Activated naive CD8-positive, alpha-beta T cell treated with anti-CD3 and anti-CD28 coated beads, Interleukin-2, amount 50 U/mL, for 24 hours (primary cell): ENCODE results near the gene PRM2.

Experiments used
- ATAC-seq: fragments of 150-1000 bp; cut with Tn5 transposase; one replicate; pipeline ENCODE4 v1.10.0; 2021
- DNase-seq: peaks from one replicate; pipeline ENCODE4 v3.0.0; 2021
- H3K27ac Mint-ChIP-seq: one replicate; pipeline ENCODE4 v1.8.0; 2021; ENCODE audit warnings: mild to moderate bottlenecking, mixed read lengths
- H3K27me3 Mint-ChIP-seq: one replicate; pipeline ENCODE4 v1.8.0; 2021; ENCODE audit warnings: mixed read lengths
- H3K36me3 Mint-ChIP-seq: one replicate; pipeline ENCODE4 v1.8.0; 2021; ENCODE audit warnings: low read depth, mixed read lengths
- H3K4me1 Mint-ChIP-seq: one replicate; pipeline ENCODE4 v1.8.0; 2021; ENCODE audit warnings: mixed read lengths
- H3K4me3 Mint-ChIP-seq: one replicate; pipeline ENCODE4 v1.8.0; 2021; ENCODE audit warnings: mild to moderate bottlenecking, moderate library complexity, mixed read lengths
- H3K9me3 Mint-ChIP-seq: one replicate; pipeline ENCODE4 v1.8.0; 2021; ENCODE audit warnings: mixed read lengths

PRM2 gene, protein sequence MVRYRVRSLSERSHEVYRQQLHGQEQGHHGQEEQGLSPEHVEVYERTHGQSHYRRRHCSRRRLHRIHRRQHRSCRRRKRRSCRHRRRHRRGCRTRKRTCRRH

DNA sequence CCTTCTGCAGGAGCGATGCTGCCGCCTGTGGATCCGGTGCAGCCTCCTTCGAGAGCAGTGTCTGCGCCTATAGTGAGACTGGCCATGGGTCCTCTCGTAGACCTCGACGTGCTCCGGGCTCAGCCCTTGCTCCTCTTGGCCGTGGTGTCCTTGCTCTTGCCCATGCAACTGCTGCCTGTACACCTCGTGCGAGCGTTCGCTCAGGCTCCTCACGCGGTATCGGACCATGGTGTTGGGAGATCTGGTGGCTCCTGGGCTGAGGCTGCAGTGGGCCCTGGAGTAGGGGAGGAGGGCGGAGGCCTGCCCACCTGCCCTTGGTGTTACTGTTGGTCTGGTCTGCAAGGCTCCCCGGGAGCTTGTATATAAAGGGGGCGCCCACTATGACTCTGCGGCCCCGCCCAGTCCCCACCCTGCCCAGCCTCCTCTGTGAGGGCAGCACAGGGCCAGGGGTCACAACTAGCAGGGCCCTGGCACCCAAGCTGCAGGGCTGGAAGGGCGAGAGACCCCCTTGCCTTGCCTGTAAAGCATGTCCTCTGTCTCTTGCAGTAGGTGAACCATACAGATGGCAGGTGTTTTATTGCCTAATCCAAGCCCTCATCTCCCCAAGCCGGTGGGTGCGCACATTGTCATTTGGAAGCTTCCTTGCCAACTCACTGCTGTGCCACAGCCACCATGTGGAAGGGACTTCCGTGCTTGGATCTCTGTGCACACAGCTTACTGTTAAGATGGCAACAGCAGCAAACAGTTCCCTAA, at the start of gene PRM2:
PRM2 (minus strand) TSS at position 338 of the 753 bp plus-strand sequence; CDS start at position 228, 110 bp downstream.
- Mint-ChIP-seq H3K27ac (no peak within 1 kb of the TSS), H3K4me1 (no peaks in the 10 kb centered on the region), H3K4me3 (no peak within 1 kb of the TSS), H3K27me3 (no peaks in the 10 kb centered on the region), H3K9me3 (no peaks in the 10 kb centered on the region), H3K36me3 (no peaks in the 10 kb centered on the region)
- DNase-seq (no peak), ATAC-seq (no peak)

DNA sequence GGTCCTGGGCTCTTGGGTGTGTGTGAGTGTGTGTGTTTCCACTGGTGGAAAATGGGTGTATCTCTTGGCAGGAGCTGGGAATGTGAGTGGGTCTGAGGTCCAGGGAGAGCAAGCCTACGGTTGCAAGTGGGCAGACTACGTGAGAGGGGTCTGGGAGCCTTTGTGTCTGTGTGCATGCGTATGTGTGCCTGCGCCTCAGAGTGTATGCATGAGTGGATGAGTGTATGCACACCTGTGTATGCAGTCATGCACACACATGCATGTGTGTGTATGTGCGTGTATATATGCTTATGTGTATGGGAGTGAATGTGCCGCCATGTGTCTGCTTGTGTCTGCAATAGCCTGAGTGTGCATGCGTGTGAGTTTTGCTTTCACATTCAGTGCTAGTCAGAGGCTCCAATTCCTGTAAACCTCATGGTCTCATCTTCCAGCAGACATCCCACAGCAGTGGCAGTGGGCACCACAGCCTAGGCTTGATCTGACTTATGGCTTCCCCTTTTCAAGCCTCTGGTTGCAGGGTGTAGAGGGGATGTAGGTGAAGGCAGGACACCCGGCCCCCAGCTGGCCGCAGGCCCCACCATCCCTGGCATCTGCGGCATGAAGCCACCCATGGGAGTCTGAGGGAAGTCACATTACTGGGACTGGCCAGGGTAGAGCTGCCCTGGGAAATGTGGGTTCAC, 49.3 kb upstream of the PRM2 start:
- Mint-ChIP-seq H3K27me3 (no peaks in the 10 kb centered on the region), H3K9me3 (no peaks in the 10 kb centered on the region), H3K4me1 (peaks cover 56% of the 10 kb centered on the region), H3K36me3 (no peaks in the 10 kb centered on the region), H3K4me3 (no peak overlapping the region), H3K27ac (peak overlapping the region; percentile 73)
- peak; percentile 35 for ATAC-seq
- DNase-seq = no peak

DNA sequence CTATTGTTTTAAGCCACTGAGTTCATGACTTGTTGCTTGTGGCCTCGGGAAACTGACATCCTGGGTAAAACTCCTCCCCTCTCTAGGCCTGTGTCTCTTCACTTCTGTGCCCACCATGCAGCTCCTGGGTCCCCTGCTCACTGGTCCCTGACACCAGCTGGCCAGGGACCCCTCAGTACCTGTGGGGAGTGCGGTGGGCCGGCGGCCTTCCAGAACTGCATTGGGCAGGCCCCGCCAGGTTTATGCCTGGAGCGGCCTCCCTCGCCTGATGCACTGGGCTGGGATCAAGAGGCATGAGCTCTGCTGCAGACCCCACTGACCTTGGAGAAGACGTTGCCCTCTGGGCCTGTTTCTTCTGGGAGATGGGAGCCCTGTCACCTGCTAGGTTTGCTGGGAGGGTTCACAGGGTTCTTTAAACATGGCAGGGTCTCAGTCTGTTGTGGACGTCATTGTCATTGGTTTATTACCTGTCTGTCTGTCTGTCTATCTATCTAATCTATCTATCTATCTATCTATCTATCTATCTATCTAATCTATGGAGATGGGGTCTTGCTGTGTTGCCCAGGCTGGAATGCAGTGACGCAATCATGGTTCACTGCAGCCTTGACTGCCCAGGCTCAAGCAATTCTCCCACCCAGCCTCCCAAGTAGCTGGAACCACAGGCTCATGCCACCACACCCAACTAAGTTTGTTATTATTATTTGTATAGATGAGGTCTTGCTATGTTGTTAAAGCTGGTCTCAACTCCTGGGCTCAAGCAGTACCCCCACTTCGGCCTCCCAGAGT, 47.5 kb upstream of the PRM2 start:
- Mint-ChIP-seq H3K4me1 (peaks cover 40% of the 10 kb centered on the region), H3K27me3 (no peaks in the 10 kb centered on the region), H3K27ac (no peak overlapping the region), H3K9me3 (no peaks in the 10 kb centered on the region), H3K4me3 (no peak overlapping the region), H3K36me3 (no peaks in the 10 kb centered on the region)
- DNase-seq (no peak), ATAC-seq (no peak)

DNA sequence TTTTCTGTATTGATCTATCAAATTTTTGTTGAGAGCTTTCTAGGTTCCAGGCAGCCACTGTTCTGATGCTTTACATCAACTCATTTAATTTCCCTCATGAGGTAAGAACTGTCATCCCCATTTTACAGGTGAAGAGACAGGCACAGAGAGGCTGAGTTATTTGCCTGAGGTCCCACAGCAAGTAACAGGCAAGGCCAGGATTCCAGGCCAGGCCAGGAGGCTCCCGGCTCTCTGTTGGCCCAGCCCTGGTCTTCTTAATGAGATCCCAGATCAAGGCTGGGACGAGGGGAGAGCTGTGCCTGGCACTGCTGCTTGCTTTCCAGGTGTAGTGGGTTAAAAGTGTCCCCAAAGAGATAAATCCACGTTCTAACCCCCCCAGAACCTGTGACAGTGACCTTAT, 46.5 kb upstream of the PRM2 start:
- ATAC-seq (no peak), DNase-seq (no peak)
- H3K4me3 Mint-ChIP-seq = no peak overlapping the region
- H3K9me3 Mint-ChIP-seq = no peaks in the 10 kb centered on the region
- no peak overlapping the region for H3K27ac Mint-ChIP-seq
- H3K36me3 Mint-ChIP-seq = no peaks in the 10 kb centered on the region
- no peaks in the 10 kb centered on the region for H3K27me3 Mint-ChIP-seq
- H3K4me1 Mint-ChIP-seq = peaks cover 31% of the 10 kb centered on the region

DNA sequence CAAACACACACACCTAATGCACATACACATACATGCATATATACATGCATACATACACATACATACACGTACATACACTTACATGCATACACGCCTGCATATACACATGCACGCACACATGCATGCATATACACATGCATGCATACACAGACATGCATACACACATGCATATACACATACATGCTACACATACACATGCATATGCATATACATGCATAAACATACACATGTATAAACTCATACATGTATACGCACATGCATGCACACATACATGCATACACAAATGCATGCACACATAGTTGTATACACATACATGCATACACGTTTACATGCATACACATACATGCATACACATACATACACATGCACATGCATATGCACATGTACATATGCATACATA, 45.4 kb upstream of the PRM2 start:
- DNase-seq = no peak
- peaks cover 20% of the 10 kb centered on the region for H3K4me1 Mint-ChIP-seq

DNA sequence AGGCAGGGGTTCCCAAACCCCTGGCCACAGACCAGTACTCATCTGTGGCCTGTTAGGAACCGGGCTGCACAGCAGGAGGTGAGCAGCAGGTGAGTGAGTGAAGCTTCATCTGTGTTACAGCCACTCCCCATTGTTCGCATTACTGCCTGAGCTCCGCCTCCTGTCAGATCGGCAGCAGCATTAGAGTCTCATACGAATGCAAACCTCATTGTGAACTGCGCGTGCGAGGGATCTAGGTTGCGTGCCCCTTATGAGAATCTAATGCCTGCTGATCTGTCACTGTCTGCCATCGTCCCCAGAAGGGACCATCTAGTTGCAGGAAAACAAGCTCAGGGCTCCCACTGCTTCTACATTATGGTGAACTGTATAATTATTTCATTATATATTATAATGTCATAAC, 43.9 kb upstream of the PRM2 start:
- H3K27me3 Mint-ChIP-seq = no peaks in the 10 kb centered on the region
- ATAC-seq = no peak
- no peak for DNase-seq
- peaks cover 8% of the 10 kb centered on the region for H3K4me1 Mint-ChIP-seq
- H3K36me3 Mint-ChIP-seq = no peaks in the 10 kb centered on the region
- no peak overlapping the region for H3K4me3 Mint-ChIP-seq
- no peak overlapping the region for H3K27ac Mint-ChIP-seq
- H3K9me3 Mint-ChIP-seq = no peaks in the 10 kb centered on the region

More for the DNA sequence above, 45.4 kb upstream of the PRM2 start:
- Mint-ChIP-seq H3K9me3 (no peaks in the 10 kb centered on the region), H3K36me3 (no peaks in the 10 kb centered on the region), H3K4me3 (no peak overlapping the region), H3K27me3 (no peaks in the 10 kb centered on the region), H3K27ac (no peak overlapping the region)
- ATAC-seq = no peak

DNA sequence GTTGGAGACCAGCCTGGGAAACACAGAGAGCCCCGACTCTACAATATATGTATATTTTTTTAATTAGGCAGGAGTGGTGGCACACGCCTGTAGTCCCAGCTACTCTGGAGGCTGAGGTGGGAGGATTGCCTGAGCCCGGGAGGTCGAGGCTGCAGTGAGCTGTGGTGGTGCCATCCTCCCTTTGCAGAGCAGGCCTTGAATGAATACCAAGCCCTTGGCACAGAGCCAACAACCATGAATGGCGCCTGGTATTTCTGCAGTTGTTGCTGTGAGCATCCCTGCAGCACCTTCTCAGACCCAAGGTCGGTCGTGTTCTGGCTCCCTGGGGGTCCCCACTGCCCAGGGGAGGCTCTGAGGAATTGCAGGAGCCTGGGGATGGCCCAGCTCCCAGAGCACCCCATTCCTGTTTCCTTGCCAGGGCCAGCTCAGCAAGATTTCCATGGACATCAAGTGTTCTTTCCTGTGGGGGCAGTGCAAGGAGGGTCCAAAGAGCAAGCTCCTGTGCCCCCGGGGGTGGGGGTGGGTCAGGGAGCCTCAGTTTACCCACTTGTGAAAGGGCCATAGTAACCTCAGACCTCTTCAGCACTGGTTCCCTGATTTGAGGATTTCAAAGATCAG, 43.4 kb upstream of the PRM2 start:
- Mint-ChIP-seq H3K4me1 (peaks cover 2% of the 10 kb centered on the region), H3K27ac (no peak overlapping the region), H3K27me3 (peaks cover 2% of the 10 kb centered on the region), H3K9me3 (no peaks in the 10 kb centered on the region), H3K36me3 (no peaks in the 10 kb centered on the region), H3K4me3 (no peak overlapping the region)
- DNase-seq (no peak), ATAC-seq (no peak)

DNA sequence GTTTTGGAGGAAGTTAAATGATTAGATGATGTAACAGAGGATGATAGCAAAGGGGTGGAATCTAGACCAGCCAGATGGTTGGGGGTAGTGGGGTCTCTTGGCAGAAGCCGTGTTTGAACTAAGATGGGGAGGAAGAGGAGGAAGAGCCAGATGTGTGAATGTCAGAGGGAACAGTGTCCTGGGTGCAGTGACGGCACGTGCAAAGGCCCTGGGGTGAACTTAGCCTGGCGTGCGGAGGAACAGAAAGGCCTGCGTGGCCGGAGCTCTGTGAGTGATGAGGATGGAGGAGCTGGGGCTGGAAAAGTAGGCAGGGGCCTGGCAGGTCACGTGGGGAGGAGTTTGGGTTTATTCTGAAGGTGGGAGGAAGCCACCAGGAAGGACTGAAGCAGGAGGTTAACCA, 42.5 kb upstream of the PRM2 start:
- H3K27ac Mint-ChIP-seq = no peak overlapping the region
- no peaks in the 10 kb centered on the region for H3K36me3 Mint-ChIP-seq
- H3K27me3 Mint-ChIP-seq = peaks cover 2% of the 10 kb centered on the region
- ATAC-seq (no peak), DNase-seq (no peak)
- H3K4me1 Mint-ChIP-seq = peaks cover 6% of the 10 kb centered on the region
- no peak overlapping the region for H3K4me3 Mint-ChIP-seq
- H3K9me3 Mint-ChIP-seq = no peaks in the 10 kb centered on the region

DNA sequence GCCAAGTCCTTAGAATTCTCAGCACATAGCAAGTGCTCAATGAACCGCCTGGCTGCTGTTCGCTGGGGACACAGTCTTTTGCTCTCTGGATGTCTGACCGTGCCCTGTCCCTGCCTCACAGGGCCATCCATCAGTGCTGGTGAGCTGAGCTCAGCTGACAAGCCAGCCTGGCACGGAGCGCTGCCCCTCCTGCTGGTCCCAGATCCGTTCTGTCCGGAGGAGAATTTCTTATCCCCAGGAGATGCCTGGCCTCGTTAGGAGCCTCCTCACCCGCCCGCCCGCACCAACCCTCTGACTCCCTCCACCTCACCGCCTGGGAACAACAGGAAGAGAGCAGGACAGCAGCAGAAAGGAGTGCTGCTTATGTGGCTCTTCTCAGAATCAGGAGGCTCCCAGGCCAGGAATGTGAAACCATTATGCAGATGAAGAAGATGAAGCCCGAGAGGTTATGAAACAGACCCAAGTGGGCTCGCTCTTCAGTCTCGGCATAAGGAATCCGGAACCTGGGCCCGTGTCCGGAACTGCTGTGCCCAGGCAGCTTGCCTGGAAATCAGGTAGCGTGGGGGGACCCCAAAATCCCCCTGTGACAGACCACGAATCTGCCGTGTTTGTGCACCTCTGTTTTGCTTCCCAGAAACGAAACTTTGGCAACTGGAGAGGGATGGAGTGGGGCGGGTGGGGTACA, 40.2 kb upstream of the PRM2 start:
- H3K27me3 Mint-ChIP-seq = peaks cover 2% of the 10 kb centered on the region
- DNase-seq (no peak), ATAC-seq (no peak)
- H3K4me1 Mint-ChIP-seq = peaks cover 27% of the 10 kb centered on the region
- no peak overlapping the region for H3K27ac Mint-ChIP-seq
- H3K4me3 Mint-ChIP-seq = no peak overlapping the region
- H3K9me3 Mint-ChIP-seq = no peaks in the 10 kb centered on the region
- no peaks in the 10 kb centered on the region for H3K36me3 Mint-ChIP-seq

DNA sequence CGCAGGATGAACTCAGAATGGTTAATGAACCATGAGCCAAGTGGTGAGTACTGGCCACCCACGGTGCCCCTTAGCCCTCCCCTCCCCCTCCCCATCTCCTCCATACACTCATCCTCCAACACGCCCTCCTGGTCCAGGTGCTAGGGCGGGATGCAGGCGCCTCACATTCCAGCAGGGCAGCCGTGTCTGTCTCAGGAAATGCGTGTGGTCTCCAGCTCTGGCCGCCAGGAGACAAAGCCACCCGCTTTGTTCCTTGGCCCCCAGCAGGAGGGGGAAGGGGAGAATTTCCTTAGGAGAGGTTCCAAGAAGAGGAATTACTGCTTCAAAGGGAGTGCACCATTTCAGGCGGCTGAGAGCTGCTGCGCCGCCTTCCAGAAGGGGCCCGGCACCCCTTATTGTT, 39.2 kb upstream of the PRM2 start:
- DNase-seq (no peak), ATAC-seq (no peak)
- H3K27ac Mint-ChIP-seq = no peak overlapping the region
- no peaks in the 10 kb centered on the region for H3K9me3 Mint-ChIP-seq
- H3K4me3 Mint-ChIP-seq = no peak overlapping the region
- H3K4me1 Mint-ChIP-seq = peaks cover 36% of the 10 kb centered on the region
- peaks cover 2% of the 10 kb centered on the region for H3K27me3 Mint-ChIP-seq
- H3K36me3 Mint-ChIP-seq = no peaks in the 10 kb centered on the region

DNA sequence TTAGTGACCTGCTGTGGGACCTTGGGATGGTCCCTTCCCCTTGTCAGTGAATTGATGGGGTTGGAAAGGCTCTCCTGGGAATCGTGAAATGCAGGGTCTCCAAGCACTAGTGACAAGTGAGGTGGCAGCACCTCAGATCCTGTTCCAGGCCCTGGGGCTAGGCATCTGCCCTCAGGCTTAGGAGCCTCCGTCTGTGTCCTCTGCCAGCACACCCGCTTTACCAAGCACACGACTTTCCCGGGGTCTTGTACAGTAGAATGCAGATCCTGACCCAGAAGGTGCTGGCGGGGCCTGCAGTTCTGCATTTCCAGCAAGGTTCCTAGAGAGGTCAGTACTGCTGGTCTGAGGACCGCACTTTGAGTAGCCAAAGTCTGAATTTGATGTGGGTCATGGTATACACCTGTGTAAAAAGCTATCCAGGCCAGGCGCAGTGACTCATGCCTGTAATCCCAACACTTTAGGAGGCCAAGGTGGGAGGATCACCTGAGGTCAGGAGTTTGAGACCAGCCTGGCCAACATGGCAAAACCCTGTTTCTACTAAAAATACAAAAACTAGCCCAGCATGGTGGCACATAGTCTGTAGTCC, 38.1 kb upstream of the PRM2 start:
- Mint-ChIP-seq H3K36me3 (no peaks in the 10 kb centered on the region), H3K27ac (no peak overlapping the region), H3K4me1 (peaks cover 45% of the 10 kb centered on the region), H3K27me3 (peaks cover 2% of the 10 kb centered on the region), H3K4me3 (no peak overlapping the region), H3K9me3 (no peaks in the 10 kb centered on the region)
- no peak for ATAC-seq
- no peak for DNase-seq

DNA sequence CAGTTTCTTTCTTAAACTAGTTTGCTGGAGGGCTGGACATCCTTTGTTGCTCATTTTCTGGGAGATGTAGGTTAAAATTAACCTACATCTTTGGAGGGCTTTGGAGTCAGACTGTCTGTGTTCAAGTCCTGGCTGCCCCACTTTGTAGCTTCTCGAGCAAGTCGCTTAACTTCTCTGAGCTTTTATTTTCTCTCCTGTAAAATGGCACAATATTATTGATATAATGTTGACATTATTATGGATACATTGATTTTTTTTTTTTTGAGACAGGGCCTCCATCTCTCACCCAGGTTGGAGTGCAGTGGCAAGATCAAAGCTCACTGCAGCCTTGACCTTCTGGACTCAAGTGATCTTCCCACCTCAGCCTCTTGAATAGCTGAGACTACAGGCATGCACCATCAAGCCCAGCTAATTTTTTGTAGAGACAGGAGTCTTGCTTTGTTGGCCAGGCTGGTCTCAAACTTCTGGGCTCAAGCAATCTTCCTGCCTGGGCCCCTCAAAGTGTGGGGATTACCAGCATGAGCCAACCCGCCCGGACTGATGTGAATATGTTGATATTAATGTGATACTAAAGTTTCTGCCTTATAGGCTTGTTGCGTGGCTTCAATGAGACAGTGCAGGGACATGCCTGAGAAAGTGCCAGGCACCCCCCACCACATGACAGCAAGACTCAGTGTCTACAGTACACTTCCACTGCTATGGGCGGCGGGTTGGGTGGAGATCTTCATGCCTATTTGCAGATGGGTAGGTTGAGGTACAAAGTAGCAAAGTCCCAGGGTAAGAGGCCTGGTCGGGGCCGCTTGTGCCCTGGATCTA, 37.4 kb upstream of the PRM2 start:
- no peaks in the 10 kb centered on the region for H3K9me3 Mint-ChIP-seq
- peaks cover 2% of the 10 kb centered on the region for H3K27me3 Mint-ChIP-seq
- H3K27ac Mint-ChIP-seq = no peak overlapping the region
- no peak overlapping the region for H3K4me3 Mint-ChIP-seq
- H3K36me3 Mint-ChIP-seq = no peaks in the 10 kb centered on the region
- DNase-seq = no peak
- ATAC-seq = no peak
- peaks cover 45% of the 10 kb centered on the region for H3K4me1 Mint-ChIP-seq
